Measurements from ENCODE around the gene NOX5. TPM values are rescaled to one million over a fixed set of nuclear protein-coding genes. Genes with fewer than 3 reads are reported as not detected.

The NOX5 gene
- total and polyA plus RNA-seq, 2 donors (not counting 1 experiment from before 2014, with no cell fraction given) = 0.25 to 0.33 TPM

DNA sequence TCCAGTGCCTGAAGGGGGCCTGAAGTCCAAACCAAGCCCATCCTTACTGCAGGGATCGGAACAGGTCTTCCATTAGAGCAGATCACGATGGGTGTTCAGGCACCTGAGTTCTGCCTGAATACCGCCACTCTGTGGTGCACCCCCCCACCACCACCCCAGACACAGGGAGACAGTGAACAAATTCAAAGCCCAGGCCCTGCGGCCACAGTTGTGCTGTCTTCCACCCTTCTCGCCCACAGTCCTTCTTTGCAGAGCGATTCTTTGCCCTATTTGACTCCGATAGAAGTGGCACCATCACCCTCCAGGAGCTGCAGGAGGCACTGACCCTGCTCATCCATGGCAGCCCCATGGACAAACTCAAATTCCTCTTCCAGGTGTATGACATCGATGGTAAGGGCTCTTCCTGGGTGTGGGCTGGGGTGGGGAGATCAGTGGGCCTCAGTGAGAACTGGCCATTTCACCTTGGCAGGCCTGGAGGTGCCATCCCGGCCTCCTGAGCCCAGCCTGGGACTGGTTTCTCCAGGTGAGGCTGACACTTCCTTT, 13.6 kb downstream of the NOX5 start:
- no peak overlapping the region for H2AFZ ChIP-seq (ENCODE audit: low read length)
- H3K4me1 ChIP-seq (ENCODE audit: control insufficient read depth, extremely low read depth, insufficient read depth, low read length) = no peaks in the 10 kb centered on the region
- H3K27ac ChIP-seq (ENCODE audit: insufficient read depth, low read length) = no peak overlapping the region
- no peaks in the 10 kb centered on the region for H3K9me3 ChIP-seq (ENCODE audit: control insufficient read depth, insufficient read depth, low read depth, low read length)
- no peaks in the 10 kb centered on the region for H3K27me3 ChIP-seq (ENCODE audit: control insufficient read depth, insufficient read depth, low read length)
- no peaks in the 10 kb centered on the region for H3K79me2 ChIP-seq (ENCODE audit: control insufficient read depth, insufficient read depth, low read length)
- DNase-seq (ENCODE audit: low read depth in 2 of 2) = no peak
- H3K36me3 ChIP-seq (ENCODE audit: control insufficient read depth, insufficient read depth, low read length) = no peaks in the 10 kb centered on the region
- no peak for TF ChIP-seq EZH2 (IDR thresholded peaks at IDR 0.05; ENCODE audit: low read length, missing control alignments)
- TF ChIP-seq, protein P1, sequence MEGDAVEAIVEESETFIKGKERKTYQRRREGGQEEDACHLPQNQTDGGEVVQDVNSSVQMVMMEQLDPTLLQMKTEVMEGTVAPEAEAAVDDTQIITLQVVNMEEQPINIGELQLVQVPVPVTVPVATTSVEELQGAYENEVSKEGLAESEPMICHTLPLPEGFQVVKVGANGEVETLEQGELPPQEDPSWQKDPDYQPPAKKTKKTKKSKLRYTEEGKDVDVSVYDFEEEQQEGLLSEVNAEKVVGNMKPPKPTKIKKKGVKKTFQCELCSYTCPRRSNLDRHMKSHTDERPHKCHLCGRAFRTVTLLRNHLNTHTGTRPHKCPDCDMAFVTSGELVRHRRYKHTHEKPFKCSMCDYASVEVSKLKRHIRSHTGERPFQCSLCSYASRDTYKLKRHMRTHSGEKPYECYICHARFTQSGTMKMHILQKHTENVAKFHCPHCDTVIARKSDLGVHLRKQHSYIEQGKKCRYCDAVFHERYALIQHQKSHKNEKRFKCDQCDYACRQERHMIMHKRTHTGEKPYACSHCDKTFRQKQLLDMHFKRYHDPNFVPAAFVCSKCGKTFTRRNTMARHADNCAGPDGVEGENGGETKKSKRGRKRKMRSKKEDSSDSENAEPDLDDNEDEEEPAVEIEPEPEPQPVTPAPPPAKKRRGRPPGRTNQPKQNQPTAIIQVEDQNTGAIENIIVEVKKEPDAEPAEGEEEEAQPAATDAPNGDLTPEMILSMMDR (conservative IDR thresholded peaks at IDR 0.05 in 1 of 2, IDR thresholded peaks at IDR 0.05 in 1 of 2; ENCODE audit: low read depth in 1 of 2, low read length in 2 of 2) = no peak
- H3K9ac ChIP-seq (ENCODE audit: insufficient read depth, low read length) = no peak overlapping the region
- no peak overlapping the region for H3K4me3 ChIP-seq (replicated peaks in 1 of 4; ENCODE audit: control extremely low read depth in 1 of 4, insufficient read depth in 1 of 4, low read depth in 3 of 4, low read length in 4 of 4)
- H3K4me2 ChIP-seq (ENCODE audit: extremely low read depth, insufficient read depth, low read length) = no peak overlapping the region
- no peaks in the 10 kb centered on the region for H4K20me1 ChIP-seq (ENCODE audit: control insufficient read depth, extremely low read depth, insufficient read depth, low read length)

DNA sequence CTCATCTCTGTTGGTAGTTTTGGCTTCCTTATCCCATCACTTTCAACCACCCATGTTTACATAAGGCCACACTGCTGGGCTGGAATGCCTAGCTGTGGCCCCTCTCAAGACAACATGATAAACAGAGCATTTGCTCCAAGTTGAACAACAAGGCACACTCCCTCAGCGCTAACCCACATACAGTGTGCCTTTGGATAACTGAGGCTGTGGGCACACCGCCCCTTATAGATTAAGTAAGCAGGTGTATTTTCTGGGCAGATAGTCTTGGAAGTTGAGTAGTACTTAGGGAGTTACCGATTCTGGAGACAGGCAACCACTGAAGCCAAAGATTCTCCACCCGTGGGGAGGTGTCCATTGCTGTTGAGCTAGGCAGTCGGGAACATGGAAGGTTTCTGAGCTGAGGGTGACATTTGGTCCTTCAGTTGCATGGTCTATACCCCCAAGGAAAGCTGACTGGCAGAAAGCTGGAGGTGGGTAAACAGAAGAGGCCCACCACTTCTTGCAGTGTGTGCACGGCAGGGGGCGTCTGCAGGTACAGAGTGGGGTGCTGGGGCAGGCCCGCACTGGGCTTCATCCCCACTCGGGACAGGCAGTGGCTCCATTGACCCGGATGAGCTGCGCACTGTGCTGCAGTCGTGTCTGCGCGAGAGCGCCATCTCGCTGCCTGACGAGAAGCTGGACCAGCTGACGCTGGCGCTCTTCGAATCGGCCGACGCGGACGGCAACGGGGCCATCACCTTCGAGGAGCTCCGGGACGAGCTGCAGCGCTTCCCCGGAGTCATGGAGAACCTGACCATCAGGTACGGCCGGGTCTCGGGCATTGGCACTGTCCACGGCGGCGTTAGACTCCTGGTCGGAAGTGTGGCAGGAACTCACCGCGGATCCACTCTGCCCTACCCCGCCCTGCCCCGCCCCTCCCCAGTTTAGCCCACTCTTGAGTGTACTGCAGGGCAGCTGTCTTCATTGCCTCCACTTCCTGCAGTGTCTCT, 16.8 kb downstream of the NOX5 start:
- Histone ChIP-seq H3K9ac (ENCODE audit: insufficient read depth, low read length) (no peak overlapping the region), H3K4me1 (ENCODE audit: control insufficient read depth, extremely low read depth, insufficient read depth, low read length) (no peaks in the 10 kb centered on the region), H3K36me3 (ENCODE audit: control insufficient read depth, insufficient read depth, low read length) (no peaks in the 10 kb centered on the region), H3K79me2 (ENCODE audit: control insufficient read depth, insufficient read depth, low read length) (no peaks in the 10 kb centered on the region), H3K4me2 (ENCODE audit: extremely low read depth, insufficient read depth, low read length) (peak overlapping the region; percentile 59), H3K27me3 (ENCODE audit: control insufficient read depth, insufficient read depth, low read length) (no peaks in the 10 kb centered on the region), H3K27ac (ENCODE audit: insufficient read depth, low read length) (no peak overlapping the region), H2AFZ (ENCODE audit: low read length) (peak overlapping the region; percentile 57), H3K4me3 (replicated peaks in 1 of 4; ENCODE audit: control extremely low read depth in 1 of 4, insufficient read depth in 1 of 4, low read depth in 3 of 4, low read length in 4 of 4) (peak overlapping the region in 2 of 4 experiments; percentile 35 to 43), H4K20me1 (ENCODE audit: control insufficient read depth, extremely low read depth, insufficient read depth, low read length) (no peaks in the 10 kb centered on the region), H3K9me3 (ENCODE audit: control insufficient read depth, insufficient read depth, low read depth, low read length) (no peaks in the 10 kb centered on the region)
- TF ChIP-seq EZH2 (IDR thresholded peaks at IDR 0.05; ENCODE audit: low read length, missing control alignments) = no peak
- TF ChIP-seq, protein P1 (conservative IDR thresholded peaks at IDR 0.05 in 1 of 2, IDR thresholded peaks at IDR 0.05 in 1 of 2; ENCODE audit: low read depth in 1 of 2, low read length in 2 of 2) = peak; percentile 43 to 64
- DNase-seq (ENCODE audit: low read depth in 2 of 2) = peak; percentile 39 to 52

DNA sequence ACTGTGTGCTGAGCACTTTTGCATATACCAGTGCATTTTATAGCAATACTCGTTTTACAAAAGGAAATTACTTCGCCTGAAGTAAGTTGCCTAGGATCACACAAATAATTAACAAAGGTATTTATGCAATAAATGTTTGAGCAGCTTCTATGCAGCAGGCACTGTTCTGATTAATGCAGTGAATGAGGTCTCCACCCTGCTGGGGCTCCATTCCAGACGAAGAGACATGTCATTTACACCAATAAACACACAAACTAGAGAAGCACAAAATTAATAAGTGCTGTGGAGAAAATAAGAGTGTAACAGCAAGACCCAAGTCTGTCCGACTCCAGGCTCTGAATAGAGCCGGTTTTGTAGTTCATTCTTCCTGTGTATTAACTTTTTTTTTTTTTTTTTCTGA, 17.5 kb downstream of the NOX5 start:
- H3K36me3 ChIP-seq (ENCODE audit: control insufficient read depth, insufficient read depth, low read length) = no peaks in the 10 kb centered on the region
- H3K4me3 ChIP-seq (replicated peaks in 1 of 4; ENCODE audit: control extremely low read depth in 1 of 4, insufficient read depth in 1 of 4, low read depth in 3 of 4, low read length in 4 of 4) = peak overlapping the region in 2 of 4 experiments; percentile 35 to 43
- no peaks in the 10 kb centered on the region for H3K4me1 ChIP-seq (ENCODE audit: control insufficient read depth, extremely low read depth, insufficient read depth, low read length)
- no peaks in the 10 kb centered on the region for H3K79me2 ChIP-seq (ENCODE audit: control insufficient read depth, insufficient read depth, low read length)
- H3K9me3 ChIP-seq (ENCODE audit: control insufficient read depth, insufficient read depth, low read depth, low read length) = no peaks in the 10 kb centered on the region
- no peak for DNase-seq (ENCODE audit: low read depth in 2 of 2)
- no peaks in the 10 kb centered on the region for H4K20me1 ChIP-seq (ENCODE audit: control insufficient read depth, extremely low read depth, insufficient read depth, low read length)
- no peaks in the 10 kb centered on the region for H3K27me3 ChIP-seq (ENCODE audit: control insufficient read depth, insufficient read depth, low read length)
- H3K4me2 ChIP-seq (ENCODE audit: extremely low read depth, insufficient read depth, low read length) = peak overlapping the region; percentile 59
- H3K27ac ChIP-seq (ENCODE audit: insufficient read depth, low read length) = no peak overlapping the region
- H2AFZ ChIP-seq (ENCODE audit: low read length) = no peak overlapping the region
- H3K9ac ChIP-seq (ENCODE audit: insufficient read depth, low read length) = no peak overlapping the region
- no peak for TF ChIP-seq EZH2 (IDR thresholded peaks at IDR 0.05; ENCODE audit: low read length, missing control alignments)
- TF ChIP-seq, protein P1 (conservative IDR thresholded peaks at IDR 0.05 in 1 of 2, IDR thresholded peaks at IDR 0.05 in 1 of 2; ENCODE audit: low read depth in 1 of 2, low read length in 2 of 2) = no peak
